MM.1S (cell line): ENCODE measurements around the gene DENND4A.

ENCODE experiments used
- EZH2 ChIP-seq: fragments of 300-600 bp; sonication (generic); optimal IDR thresholded peaks from 2 replicates; pipeline ENCODE3; 2017; ENCODE audit warnings: low read depth, mild to moderate bottlenecking, antibody characterized with exemption, low read length, mixed read lengths
- TF ChIP-seq, protein P1 (sequence below): fragments of 300-600 bp; sonication (generic); IDR thresholded peaks from 2 replicates; pipeline ENCODE4 v1.5.1; 2016; ENCODE audit warnings: antibody characterized with exemption, low read length, mixed read lengths

DNA sequence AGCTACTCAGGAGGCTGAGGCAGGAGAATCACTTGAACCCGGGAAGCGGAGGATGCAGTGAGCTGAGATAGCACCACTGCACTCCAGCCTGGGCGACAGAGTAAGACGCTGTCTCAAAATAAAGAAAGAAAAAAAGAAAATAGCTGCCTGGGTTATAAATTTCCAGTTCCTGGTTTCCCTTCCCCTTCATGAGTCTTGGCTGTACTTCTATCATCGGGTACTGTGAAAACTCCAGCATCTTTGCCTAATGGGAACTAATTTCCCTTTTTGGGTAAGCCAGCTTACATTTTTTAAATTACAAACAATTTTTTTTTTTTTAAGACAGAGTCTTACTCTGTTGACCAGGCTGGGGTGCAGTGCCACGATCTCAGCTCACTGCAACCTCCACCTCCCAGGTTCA lies 15.0 kb downstream of the DENND4A start:
- TF ChIP-seq EZH2, result no peak
- TF ChIP-seq, protein P1, sequence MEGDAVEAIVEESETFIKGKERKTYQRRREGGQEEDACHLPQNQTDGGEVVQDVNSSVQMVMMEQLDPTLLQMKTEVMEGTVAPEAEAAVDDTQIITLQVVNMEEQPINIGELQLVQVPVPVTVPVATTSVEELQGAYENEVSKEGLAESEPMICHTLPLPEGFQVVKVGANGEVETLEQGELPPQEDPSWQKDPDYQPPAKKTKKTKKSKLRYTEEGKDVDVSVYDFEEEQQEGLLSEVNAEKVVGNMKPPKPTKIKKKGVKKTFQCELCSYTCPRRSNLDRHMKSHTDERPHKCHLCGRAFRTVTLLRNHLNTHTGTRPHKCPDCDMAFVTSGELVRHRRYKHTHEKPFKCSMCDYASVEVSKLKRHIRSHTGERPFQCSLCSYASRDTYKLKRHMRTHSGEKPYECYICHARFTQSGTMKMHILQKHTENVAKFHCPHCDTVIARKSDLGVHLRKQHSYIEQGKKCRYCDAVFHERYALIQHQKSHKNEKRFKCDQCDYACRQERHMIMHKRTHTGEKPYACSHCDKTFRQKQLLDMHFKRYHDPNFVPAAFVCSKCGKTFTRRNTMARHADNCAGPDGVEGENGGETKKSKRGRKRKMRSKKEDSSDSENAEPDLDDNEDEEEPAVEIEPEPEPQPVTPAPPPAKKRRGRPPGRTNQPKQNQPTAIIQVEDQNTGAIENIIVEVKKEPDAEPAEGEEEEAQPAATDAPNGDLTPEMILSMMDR, result no peak
